Astrocyte (in vitro differentiated cells and primary cell): ENCODE measurements around the gene NR5A1.
A peak's percentile ranks its signal among the peaks of the same experiment; 100 is the strongest.

Experiments
- EZH2 ChIP-seq: IDR thresholded peaks from 2 replicates; pipeline ENCODE4 v1.6.1; 2012; ENCODE audit warnings: mild to moderate bottlenecking, low read length, inconsistent platforms; ENCODE audit not compliant: insufficient read depth
- TF ChIP-seq, protein P1 (sequence below): IDR thresholded peaks from 2 replicates; pipeline ENCODE4 v1.5.1; 2011; ENCODE audit warnings: low read depth, mild to moderate bottlenecking, inconsistent platforms, low read length, moderate library complexity; ENCODE audit not compliant: insufficient read depth

DNA sequence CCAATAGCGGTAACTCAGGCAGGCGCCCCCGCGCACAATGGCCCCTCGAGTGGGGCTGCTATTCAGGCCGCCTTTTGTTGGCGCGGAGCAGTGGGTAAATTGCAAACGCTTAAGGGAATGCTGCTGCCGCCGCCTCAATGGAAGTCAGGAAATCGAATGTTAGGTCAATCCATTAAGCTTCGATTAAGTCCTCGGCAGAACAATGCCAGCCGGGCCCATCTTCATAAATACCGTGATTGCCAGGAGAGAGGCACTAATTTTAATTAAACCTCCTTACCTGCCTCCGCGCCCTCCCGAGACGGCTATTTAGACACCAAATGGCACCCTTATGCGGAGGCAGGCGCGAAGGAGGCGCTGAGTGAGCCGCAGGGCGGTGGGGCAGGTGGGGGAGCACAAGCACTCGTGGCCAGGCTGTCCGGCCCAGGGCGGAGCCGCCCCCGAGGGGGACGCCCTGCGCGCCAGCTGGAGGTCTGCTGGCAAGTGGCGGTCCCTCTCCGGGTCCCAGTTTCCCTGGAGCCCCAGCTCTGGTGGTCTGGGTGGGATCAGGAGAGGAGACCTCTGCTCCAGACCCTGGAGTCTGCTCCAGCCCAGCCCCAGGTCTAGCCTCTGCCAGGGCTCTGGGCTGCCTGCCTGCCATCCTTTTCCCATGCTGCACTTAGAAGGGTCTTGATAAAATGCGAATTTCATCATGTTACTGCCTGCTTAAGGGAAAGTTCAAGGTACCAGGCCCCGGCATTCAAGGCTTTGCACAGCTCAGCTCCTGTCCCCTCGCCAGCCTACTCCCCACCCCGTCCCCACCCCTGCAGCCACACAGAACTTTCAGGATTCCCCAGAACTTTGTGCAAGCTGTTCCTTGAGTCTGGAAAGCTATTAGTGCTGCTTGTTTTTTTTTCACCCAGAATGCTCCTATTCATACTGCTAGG is 19.7 kb downstream of the NR5A1 start:
- peak; percentile 85 for TF ChIP-seq EZH2
- TF ChIP-seq, protein P1, sequence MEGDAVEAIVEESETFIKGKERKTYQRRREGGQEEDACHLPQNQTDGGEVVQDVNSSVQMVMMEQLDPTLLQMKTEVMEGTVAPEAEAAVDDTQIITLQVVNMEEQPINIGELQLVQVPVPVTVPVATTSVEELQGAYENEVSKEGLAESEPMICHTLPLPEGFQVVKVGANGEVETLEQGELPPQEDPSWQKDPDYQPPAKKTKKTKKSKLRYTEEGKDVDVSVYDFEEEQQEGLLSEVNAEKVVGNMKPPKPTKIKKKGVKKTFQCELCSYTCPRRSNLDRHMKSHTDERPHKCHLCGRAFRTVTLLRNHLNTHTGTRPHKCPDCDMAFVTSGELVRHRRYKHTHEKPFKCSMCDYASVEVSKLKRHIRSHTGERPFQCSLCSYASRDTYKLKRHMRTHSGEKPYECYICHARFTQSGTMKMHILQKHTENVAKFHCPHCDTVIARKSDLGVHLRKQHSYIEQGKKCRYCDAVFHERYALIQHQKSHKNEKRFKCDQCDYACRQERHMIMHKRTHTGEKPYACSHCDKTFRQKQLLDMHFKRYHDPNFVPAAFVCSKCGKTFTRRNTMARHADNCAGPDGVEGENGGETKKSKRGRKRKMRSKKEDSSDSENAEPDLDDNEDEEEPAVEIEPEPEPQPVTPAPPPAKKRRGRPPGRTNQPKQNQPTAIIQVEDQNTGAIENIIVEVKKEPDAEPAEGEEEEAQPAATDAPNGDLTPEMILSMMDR: no peak
